Measurements from ENCODE around the gene ANO7. TPM values are rescaled to one million over a fixed set of nuclear protein-coding genes. Genes with fewer than 3 reads are reported as not detected.

The ANO7 gene
- total RNA-seq, 1 experiment from 2014 or later, result 2.0 TPM

Other genes with a start within 250 kb of the ANO7 start
- 0.52 and 1.1 TPM in 2 replicates for gene SNED1, start 190.1 kb upstream of the ANO7 start, total RNA-seq (2014; rRNA removed; shearing (Covaris generic))
- gene MTERF4, start 86.4 kb upstream of the ANO7 start, total RNA-seq (2014; rRNA removed; shearing (Covaris generic)), result 30.3 and 32.4 TPM in 2 replicates
- gene PASK, start 39.2 kb upstream of the ANO7 start, total RNA-seq (2014; rRNA removed; shearing (Covaris generic)), result 20.4 and 20.6 TPM in 2 replicates
- 32.1 and 36.9 TPM in 2 replicates for gene PPP1R7, start 38.2 kb upstream of the ANO7 start, total RNA-seq (2014; rRNA removed; shearing (Covaris generic))
- gene HDLBP, start 127.0 kb downstream of the ANO7 start, total RNA-seq (2014; rRNA removed; shearing (Covaris generic)), result 362 and 415 TPM in 2 replicates
- 249 and 274 TPM in 2 replicates for gene SEPTIN2, start 127.2 kb downstream of the ANO7 start, total RNA-seq (2014; rRNA removed; shearing (Covaris generic))
- gene FARP2, start 167.6 kb downstream of the ANO7 start, total RNA-seq (2014; rRNA removed; shearing (Covaris generic)), result 19.5 and 20.4 TPM in 2 replicates